Fibroblast of the aortic adventitia (primary cell): ENCODE data around the gene ZFP91. TPM values are rescaled to one million over a fixed set of nuclear protein-coding genes. Genes with fewer than 3 reads are reported as not detected.

Experiments
- DNase-seq: peaks from one replicate; pipeline ENCODE4 v3.0.0-alpha.2; 2010; ENCODE audit warnings: low read depth
- H3K4me3 ChIP-seq: 2 replicates; pipeline ENCODE4 v1.5.1; 2011; ENCODE audit warnings: low read depth, mild to moderate bottlenecking, control low read depth, low read length, moderate library complexity
- CTCF ChIP-seq: IDR thresholded peaks from 2 replicates; pipeline ENCODE4 v1.5.1; 2011; ENCODE audit warnings: mild to moderate bottlenecking, low read length, control low read depth, inconsistent platforms; ENCODE audit not compliant: insufficient read depth
- total RNA-seq: library from RNA; depleted of rRNA; stranded (reverse); fragments of >200 nt; gene quantifications from 2 replicates; pipeline ENCODE4 v1.2.3, GENCODE V29; 2012; ENCODE audit warnings: low replicate concordance

Gene ZFP91
- total RNA-seq, 1 donor = 73.4 TPM

GRCh38 chr11:58597486-58598144, 18.8 kb downstream of the ZFP91 start:
- no peak for DNase-seq
- H3K4me3 ChIP-seq = no peak overlapping the region
- no peak for TF ChIP-seq CTCF

GRCh38 chr11:58600510-58600909, 21.6 kb downstream of the ZFP91 start:
- no peak for TF ChIP-seq CTCF
- no peak overlapping the region for H3K4me3 ChIP-seq
- no peak for DNase-seq

- TF ChIP-seq CTCF = no peak
- no peak overlapping the region for H3K4me3 ChIP-seq
- no peak for DNase-seq
These were observed 28.3 kb downstream of the ZFP91 start for GRCh38 chr11:58606930-58607714.

GRCh38 chr11:58608331-58608730, 29.5 kb downstream of the ZFP91 start:
- no peak for DNase-seq

GRCh38 chr11:58609723-58610122, 30.9 kb downstream of the ZFP91 start:
- no peak overlapping the region for H3K4me3 ChIP-seq
- no peak for TF ChIP-seq CTCF
- no peak for DNase-seq

More at GRCh38 chr11:58608331-58608730, 29.5 kb downstream of the ZFP91 start:
- TF ChIP-seq CTCF = no peak
- no peak overlapping the region for H3K4me3 ChIP-seq

GRCh38 chr11:58613228-58613627, 34.4 kb downstream of the ZFP91 start:
- no peak for DNase-seq
- no peak for TF ChIP-seq CTCF
- no peak overlapping the region for H3K4me3 ChIP-seq
